Upper lobe of left lung (tissue), 6 donors: ENCODE results near the gene NUP188. TPM values are rescaled to one million over a fixed set of nuclear protein-coding genes. Genes with fewer than 3 reads are reported as not detected.

Source experiments
- ATAC-seq, 2 donors: fragments of 200-7000 bp; cut with Tn5 transposase; one replicate each; pipeline ENCODE4 v1.9.1; 2022; ENCODE audit warnings: mild to moderate bottlenecking in 2 of 2, moderate library complexity in 2 of 2; ENCODE audit not compliant: low FRiP score in 2 of 2
- DNase-seq, 2 donors: peaks; one replicate each; pipeline ENCODE4 v3.0.0-alpha.2; 2019 to 2020
- H3K27ac ChIP-seq, 4 donors: fragments of 200-600 bp; sonication (generic); one replicate each; pipeline ENCODE4 v1.5.1; 2016 to 2019
- H3K27me3 ChIP-seq, 4 donors: fragments of 200-600 bp; sonication (generic); one replicate each; pipeline ENCODE4 v1.5.1; 2017 to 2019
- H3K36me3 ChIP-seq, 4 donors: fragments of 200-600 bp; sonication (generic); one replicate each; pipeline ENCODE4 v1.5.1; 2016 to 2019
- H3K4me1 ChIP-seq, 4 donors: fragments of 200-600 bp; sonication (generic); one replicate each; pipeline ENCODE4 v1.5.1; 2018 to 2019
- H3K4me3 ChIP-seq, 4 donors: fragments of 200-600 bp; sonication (generic); one replicate each; pipeline ENCODE4 v1.5.1; 2017 to 2019; ENCODE audit warnings: mild to moderate bottlenecking in 2 of 4, moderate library complexity in 1 of 4
- H3K9me3 ChIP-seq, 4 donors: fragments of 200-600 bp; sonication (generic); one replicate each; pipeline ENCODE4 v1.5.1; 2018 to 2019
- EP300 ChIP-seq, 4 donors: sonication (generic); formaldehyde crosslinking; IDR thresholded peaks; one replicate each; pipeline ENCODE4 v1.5.1; 2017; ENCODE audit warnings: antibody characterized with exemption in 4 of 4, control low read depth in 2 of 4
- POLR2A ChIP-seq, 4 donors: fragments of 450-650 bp; IDR thresholded peaks; one replicate each; pipeline ENCODE4 v1.5.1; 2016 to 2017; ENCODE audit warnings: antibody characterized with exemption in 4 of 4, mild to moderate bottlenecking in 2 of 4
- POLR2AphosphoS5 ChIP-seq, 2 donors: sonication (generic); formaldehyde crosslinking; IDR thresholded peaks; one replicate each; pipeline ENCODE4 v1.5.1; 2017; ENCODE audit warnings: antibody characterized with exemption in 2 of 2
- WGBS, 2 donors: methylation state at CpG; one replicate each; pipeline ENCODE4 v1.1.5; 2017 to 2018; 5-methylcytosine and 5-hydroxymethylcytosine counted together
- total RNA-seq, 6 donors: library from RNA; depleted of rRNA in 4 of 6; stranded (reverse); fragments of >200 nt in 4 of 6; gene quantifications; one replicate each; pipeline versions ENCODE4 v1.1.0 to v1.2.1, GENCODE V29; 2016 to 2021
- TF ChIP-seq, protein P1 (sequence below), 6 experiments: fragments of 450-650 bp in 4 of 6; fragments of 200-600 bp in 2 of 6; sonication (generic) in 2 of 6; IDR thresholded peaks; one replicate each; pipeline ENCODE4 v1.5.1; 2016 to 2019; ENCODE audit warnings: antibody characterized with exemption in 6 of 6
- donor health status: DM: no; HTN: no; CAD: no; lungs with moderate emphysema.
- donor health status: DM: no; HTN: yes; CAD: no; lungs with severe emphysema.

The NUP188 gene
- total RNA-seq, 6 donors from 2014 or later, result 30.4 to 225 (median 50.1) TPM

DNA sequence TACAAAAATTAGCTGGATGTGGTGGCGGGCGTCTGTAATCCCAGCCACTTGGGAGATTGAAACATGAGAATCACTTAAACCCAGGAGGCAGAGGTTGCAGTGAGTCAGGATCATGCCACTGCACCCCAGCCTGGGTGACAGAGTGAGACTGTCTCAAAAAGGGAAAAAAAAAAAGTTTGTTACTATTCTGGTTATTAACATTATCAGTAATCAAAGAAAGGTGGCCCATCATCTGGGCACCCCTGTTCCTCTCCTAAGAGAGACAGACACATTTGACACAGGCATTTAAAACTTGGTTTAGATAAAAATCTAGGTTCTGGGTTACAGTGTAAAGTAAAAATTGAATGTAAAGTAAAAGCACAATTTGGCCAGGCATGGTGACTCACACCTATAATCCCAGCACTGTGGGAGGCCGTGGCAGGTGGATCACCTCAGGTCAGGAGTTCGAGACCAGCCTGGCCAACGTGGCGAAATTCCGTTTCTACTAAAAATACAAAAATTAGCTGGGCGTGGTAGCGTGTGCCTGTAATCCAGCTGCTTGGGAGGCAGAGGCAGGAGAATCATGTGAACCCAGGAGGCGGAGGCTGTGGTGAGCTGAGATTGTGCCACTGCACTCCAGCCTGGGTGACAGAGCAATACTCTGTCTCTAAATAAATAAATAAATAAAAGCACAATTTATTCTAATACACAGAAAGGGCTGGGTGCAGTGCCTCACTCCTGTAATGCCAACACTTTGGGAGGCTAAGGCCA, 43.5 kb upstream of the NUP188 start:
- H3K4me3 ChIP-seq, result no peak overlapping the region
- no peak for ATAC-seq
- no peak for DNase-seq
- peaks cover 27 to 49% (median 41%) of the 10 kb centered on the region in 4 donors for H3K4me1 ChIP-seq
- no peaks in the 10 kb centered on the region for H3K9me3 ChIP-seq
- peak overlapping the region in 2 of 4 donors; percentile 84 to 90 for H3K27ac ChIP-seq
- no peak for TF ChIP-seq POLR2A (IDR thresholded peaks at IDR 0.05)
- TF ChIP-seq, protein P1, sequence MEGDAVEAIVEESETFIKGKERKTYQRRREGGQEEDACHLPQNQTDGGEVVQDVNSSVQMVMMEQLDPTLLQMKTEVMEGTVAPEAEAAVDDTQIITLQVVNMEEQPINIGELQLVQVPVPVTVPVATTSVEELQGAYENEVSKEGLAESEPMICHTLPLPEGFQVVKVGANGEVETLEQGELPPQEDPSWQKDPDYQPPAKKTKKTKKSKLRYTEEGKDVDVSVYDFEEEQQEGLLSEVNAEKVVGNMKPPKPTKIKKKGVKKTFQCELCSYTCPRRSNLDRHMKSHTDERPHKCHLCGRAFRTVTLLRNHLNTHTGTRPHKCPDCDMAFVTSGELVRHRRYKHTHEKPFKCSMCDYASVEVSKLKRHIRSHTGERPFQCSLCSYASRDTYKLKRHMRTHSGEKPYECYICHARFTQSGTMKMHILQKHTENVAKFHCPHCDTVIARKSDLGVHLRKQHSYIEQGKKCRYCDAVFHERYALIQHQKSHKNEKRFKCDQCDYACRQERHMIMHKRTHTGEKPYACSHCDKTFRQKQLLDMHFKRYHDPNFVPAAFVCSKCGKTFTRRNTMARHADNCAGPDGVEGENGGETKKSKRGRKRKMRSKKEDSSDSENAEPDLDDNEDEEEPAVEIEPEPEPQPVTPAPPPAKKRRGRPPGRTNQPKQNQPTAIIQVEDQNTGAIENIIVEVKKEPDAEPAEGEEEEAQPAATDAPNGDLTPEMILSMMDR (IDR thresholded peaks at IDR 0.05), result no peak
- TF ChIP-seq POLR2AphosphoS5 (IDR thresholded peaks at IDR 0.05), result no peak
- TF ChIP-seq EP300 (IDR thresholded peaks at IDR 0.05), result no peak
- peaks cover 14 to 45% (median 25%) of the 10 kb centered on the region in 4 donors for H3K36me3 ChIP-seq
- 94 to 95% methylated on average over 10 of the region's 10 CpGs for WGBS, 2 donors
- no peaks in the 10 kb centered on the region for H3K27me3 ChIP-seq

DNA sequence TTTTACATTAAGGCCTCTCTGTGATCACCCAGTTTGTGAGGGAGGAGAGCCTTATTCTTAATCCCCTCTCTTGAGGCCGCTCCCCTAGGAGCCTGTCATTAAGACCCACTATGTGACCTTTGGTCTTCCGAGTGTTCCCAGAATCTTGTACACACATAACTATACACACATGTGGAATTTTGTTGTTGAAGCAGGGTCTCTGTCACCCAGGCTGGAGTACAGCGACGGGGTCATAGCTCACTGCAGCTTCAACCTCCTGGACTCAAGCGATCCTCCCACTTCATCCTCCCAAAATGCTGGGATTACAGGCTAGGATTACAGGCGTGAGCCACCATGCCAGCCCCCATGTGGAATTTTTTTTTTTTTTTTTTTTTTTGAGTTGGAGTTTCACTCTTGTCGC, 41.5 kb upstream of the NUP188 start:
- Histone ChIP-seq H3K9me3 (no peaks in the 10 kb centered on the region), H3K4me1 (peaks cover 27 to 49% (median 37%) of the 10 kb centered on the region in 4 donors), H3K27me3 (no peaks in the 10 kb centered on the region), H3K4me3 (no peak overlapping the region), H3K27ac (peak overlapping the region in 1 of 4 donors; percentile 40), H3K36me3 (peaks cover 14 to 58% (median 38%) of the 10 kb centered on the region in 4 donors)
- 93 to 94% methylated on average over 7 of the region's 7 CpGs for WGBS, 2 donors
- ATAC-seq, result no peak
- TF ChIP-seq EP300 (IDR thresholded peaks at IDR 0.05), result no peak
- DNase-seq, result no peak

DNA sequence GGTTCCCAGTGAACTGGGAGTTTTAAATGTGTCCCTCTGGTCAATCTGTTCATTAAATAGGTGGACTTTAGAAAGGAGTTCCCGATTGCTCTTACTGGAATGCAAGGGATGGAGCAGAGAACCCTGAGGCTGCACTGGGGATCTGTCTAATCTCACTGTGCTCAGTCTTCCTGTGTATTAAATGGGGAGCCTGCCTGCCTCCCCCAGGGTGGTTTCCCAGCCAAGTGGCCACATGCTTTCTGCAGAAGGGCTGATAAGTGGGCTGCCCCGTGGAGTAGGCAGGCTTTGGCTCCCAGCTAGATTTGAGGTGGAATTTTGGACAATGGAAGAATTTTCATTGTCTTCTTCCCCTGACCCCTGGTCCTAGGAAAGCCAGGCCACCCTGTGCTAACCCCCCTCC, 40.8 kb upstream of the NUP188 start:
- H3K36me3 ChIP-seq, result peaks cover 14 to 57% (median 37%) of the 10 kb centered on the region in 4 donors
- H3K4me3 ChIP-seq, result no peak overlapping the region
- ATAC-seq (no peak), DNase-seq (no peak)
- 51 to 61% methylated on average over 2 of the region's 2 CpGs for WGBS, 2 donors
- no peaks in the 10 kb centered on the region for H3K9me3 ChIP-seq
- no peak for TF ChIP-seq EP300 (IDR thresholded peaks at IDR 0.05)
- no peak for TF ChIP-seq POLR2AphosphoS5 (IDR thresholded peaks at IDR 0.05)
- no peak for TF ChIP-seq POLR2A (IDR thresholded peaks at IDR 0.05)
- TF ChIP-seq, protein P1 (IDR thresholded peaks at IDR 0.05), result no peak
- peak overlapping the region in 1 of 4 donors; percentile 27 for H3K27ac ChIP-seq
- peaks cover 33 to 49% (median 38%) of the 10 kb centered on the region in 4 donors for H3K4me1 ChIP-seq
- H3K27me3 ChIP-seq, result no peaks in the 10 kb centered on the region

DNA sequence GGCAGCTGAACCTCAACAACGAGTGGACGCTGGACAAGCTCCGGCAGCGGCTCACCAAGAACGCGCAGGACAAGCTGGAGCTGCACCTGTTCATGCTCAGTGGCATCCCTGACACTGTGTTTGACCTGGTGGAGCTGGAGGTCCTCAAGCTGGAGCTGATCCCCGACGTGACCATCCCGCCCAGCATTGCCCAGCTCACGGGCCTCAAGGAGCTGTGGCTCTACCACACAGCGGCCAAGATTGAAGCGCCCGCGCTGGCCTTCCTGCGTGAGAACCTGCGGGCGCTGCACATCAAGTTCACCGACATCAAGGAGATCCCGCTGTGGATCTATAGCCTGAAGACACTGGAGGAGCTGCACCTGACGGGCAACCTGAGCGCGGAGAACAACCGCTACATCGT, 39.1 kb upstream of the NUP188 start:
- TF ChIP-seq POLR2AphosphoS5 (IDR thresholded peaks at IDR 0.05), result no peak
- TF ChIP-seq, protein P1 (IDR thresholded peaks at IDR 0.05), result no peak
- no peak for TF ChIP-seq EP300 (IDR thresholded peaks at IDR 0.05)
- TF ChIP-seq POLR2A (IDR thresholded peaks at IDR 0.05), result no peak
- WGBS, 2 donors, result 97 to 98% methylated on average over 14 to 24 of the region's 24 CpGs
- H3K36me3 ChIP-seq, result peaks cover 14 to 57% (median 35%) of the 10 kb centered on the region in 4 donors
- no peak overlapping the region for H3K4me3 ChIP-seq
- DNase-seq (peak in 1 of 2 donors; percentile 74), ATAC-seq (no peak)
- no peaks in the 10 kb centered on the region for H3K27me3 ChIP-seq
- H3K4me1 ChIP-seq, result peaks cover 38 to 51% (median 41%) of the 10 kb centered on the region in 4 donors
- H3K27ac ChIP-seq, result no peak overlapping the region
- H3K9me3 ChIP-seq, result no peaks in the 10 kb centered on the region

- no peak overlapping the region for H3K4me3 ChIP-seq
- H3K27ac ChIP-seq, result peak overlapping the region; percentile 32 to 90 (median 86)
- no peak for ATAC-seq
- no peaks in the 10 kb centered on the region for H3K27me3 ChIP-seq
- no peak for DNase-seq
- peaks cover 14 to 69% (median 35%) of the 10 kb centered on the region in 4 donors for H3K36me3 ChIP-seq
- H3K4me1 ChIP-seq, result peaks cover 51 to 60% (median 54%) of the 10 kb centered on the region in 4 donors
- 73% methylated on average over 4 of the region's 4 CpGs; no CpG with 5 or more reads in 1 of the 2 donors for WGBS, 2 donors
- no peak for TF ChIP-seq EP300 (IDR thresholded peaks at IDR 0.05)
- TF ChIP-seq POLR2A (IDR thresholded peaks at IDR 0.05), result no peak
- TF ChIP-seq, protein P1 (IDR thresholded peaks at IDR 0.05), result no peak
- no peak for TF ChIP-seq POLR2AphosphoS5 (IDR thresholded peaks at IDR 0.05)
- H3K9me3 ChIP-seq, result no peaks in the 10 kb centered on the region
Measured at GRCh38 chr9:128909859-128910258, 37.6 kb upstream of the NUP188 start.
